GM23248 (cell line): ENCODE results near the gene FBXO10.

Source experiments
- EZH2 ChIP-seq: fragments of 200-600 bp; sonication (generic); IDR thresholded peaks from 2 replicates; pipeline ENCODE4 v1.6.1; 2018; ENCODE audit warnings: antibody characterized with exemption, mild to moderate bottlenecking; ENCODE audit not compliant: insufficient read depth, poor library complexity, severe bottlenecking
- EZH2phosphoT487 ChIP-seq: fragments of 200-600 bp; sonication (generic); IDR thresholded peaks from 2 replicates; pipeline ENCODE4 v1.6.1; 2018; ENCODE audit warnings: antibody characterized with exemption, moderate library complexity, mild to moderate bottlenecking, low read depth; ENCODE audit not compliant: insufficient read depth

- no peak for TF ChIP-seq EZH2
- TF ChIP-seq EZH2phosphoT487, result no peak
Measured at GRCh38 chr9:37625758-37626147, 49.6 kb upstream of the FBXO10 start.
